ENCODE measurements around the gene HACD2.

Gene HACD2

GRCh38 chr3:123447749-123448517, 136.9 kb downstream of the HACD2 start:
- no peak for DNase-seq (ENCODE audit: low read depth, low spot score)

- DNase-seq (ENCODE audit: low read depth, low spot score): no peak
These were observed 137.5 kb downstream of the HACD2 start for GRCh38 chr3:123447416-123447748.

GRCh38 chr3:123446610-123447109, 138.2 kb downstream of the HACD2 start:
- DNase-seq (ENCODE audit: low read depth, low spot score): no peak

GRCh38 chr3:123446210-123446609, 138.6 kb downstream of the HACD2 start:
- DNase-seq (ENCODE audit: low read depth, low spot score): no peak

GRCh38 chr3:123445702-123446101, 139.2 kb downstream of the HACD2 start:
- DNase-seq (ENCODE audit: low read depth, low spot score): no peak

- DNase-seq (ENCODE audit: low read depth, low spot score): no peak
These were observed 140.1 kb downstream of the HACD2 start for GRCh38 chr3:123444744-123445143.

GRCh38 chr3:123444023-123444422, 140.8 kb downstream of the HACD2 start:
- no peak for DNase-seq (ENCODE audit: low read depth, low spot score)

GRCh38 chr3:123442908-123443307, 141.9 kb downstream of the HACD2 start:
- DNase-seq (ENCODE audit: low read depth, low spot score): no peak

GRCh38 chr3:123442125-123442524, 142.7 kb downstream of the HACD2 start:
- DNase-seq (ENCODE audit: low read depth, low spot score): no peak
